ENCODE data around the gene SUPT6H.

SUPT6H gene

DNA sequence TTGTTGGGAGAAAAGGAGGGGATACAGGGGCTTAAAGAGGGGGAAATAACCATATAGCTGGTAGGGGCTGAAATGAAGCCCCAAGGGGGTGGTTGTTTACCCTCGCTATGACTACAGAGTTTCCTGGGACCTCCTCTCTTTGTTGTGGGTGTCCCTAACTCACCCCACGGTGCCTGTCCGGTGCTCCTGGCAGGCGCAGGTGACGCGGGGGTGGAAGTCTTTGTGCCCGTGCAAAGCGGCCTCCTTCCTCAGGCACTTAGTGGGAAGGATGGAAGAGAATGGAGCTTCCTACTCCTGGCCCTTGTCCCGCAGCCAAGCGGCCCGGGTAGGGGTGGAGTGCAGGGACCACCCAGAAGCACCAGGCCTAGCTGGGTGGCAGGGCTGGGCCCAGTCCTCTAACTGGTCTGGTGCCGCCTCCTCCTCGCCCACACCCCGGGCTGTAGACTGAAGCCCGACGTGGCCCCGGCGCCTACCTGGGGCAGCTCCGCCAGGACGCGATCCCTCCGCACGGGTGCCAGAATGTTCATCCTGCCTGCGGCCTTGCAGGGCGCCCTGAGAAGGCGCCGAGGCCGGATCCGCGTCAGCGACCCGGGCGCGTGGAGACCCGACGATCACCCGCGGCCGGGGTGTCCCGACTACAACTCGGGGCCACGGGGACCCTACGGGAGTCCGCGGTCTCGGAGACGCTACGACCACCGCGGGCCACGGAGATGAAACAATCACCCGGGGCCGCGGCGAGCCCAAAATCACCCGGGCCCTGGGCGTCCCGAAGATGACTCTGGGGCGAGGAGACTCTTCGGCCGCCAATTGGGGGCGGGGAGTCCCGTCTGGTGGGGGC, 55.0 kb downstream of the SUPT6H start:
- WGBS (ENCODE audit: extremely low coverage, insufficient coverage, insufficient read length), result no CpG with 5 or more reads among the region's 63 CpGs
- peak overlapping the region; percentile 95 for H3K18ac ChIP-seq (ENCODE audit: low read length)

DNA sequence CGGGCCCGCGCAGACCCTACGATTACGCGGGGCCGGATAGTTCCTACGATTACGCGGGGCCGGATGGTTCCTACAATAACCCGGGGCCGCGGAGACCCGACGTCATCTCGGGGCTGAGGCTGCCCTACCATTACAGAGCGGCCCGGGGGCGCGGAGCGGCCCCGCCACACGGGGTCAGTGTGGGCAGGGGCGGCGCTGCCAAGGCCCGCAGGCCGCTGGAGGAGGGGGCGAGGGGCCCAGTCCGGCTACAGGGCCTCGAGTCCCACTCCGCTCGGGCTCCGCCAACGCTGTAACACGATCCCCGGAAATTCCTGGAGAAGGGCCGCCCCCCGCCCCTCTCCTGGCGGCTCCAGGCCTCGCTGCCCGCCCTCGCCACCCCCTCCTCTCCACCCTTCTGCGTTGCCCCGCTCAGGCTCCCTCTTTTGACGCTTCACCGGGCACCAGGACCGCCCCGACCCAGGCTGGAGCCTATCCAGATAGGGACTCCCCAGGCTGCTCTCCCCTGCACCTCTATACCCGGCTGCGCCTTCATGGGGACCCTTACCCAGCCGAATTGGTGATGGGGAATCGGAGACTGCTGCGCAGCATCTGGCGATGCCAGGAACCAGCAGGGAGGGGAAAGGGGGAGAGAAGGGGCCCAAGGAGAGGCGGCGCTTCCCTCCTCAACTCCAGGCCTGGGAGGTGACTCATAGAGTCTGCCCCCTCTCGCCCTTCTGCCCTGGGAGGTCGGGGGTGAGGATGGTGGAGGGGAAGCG, 55.8 kb downstream of the SUPT6H start, which contains the start of gene RAB34:
Gene RAB34 (minus strand): TSS at position 291 of the 755 bp plus-strand sequence. CDS start 602 bp downstream, outside the sequence.
- peak within 1 kb of the TSS; percentile 87 for H3K4me3 ChIP-seq (ENCODE audit: low read depth, low read length)
- H3K9me3 ChIP-seq (ENCODE audit: insufficient read depth, low read depth, low read length), result peaks cover 5% of the 10 kb centered on the region
- no peak within 1 kb of the TSS for H3K23ac ChIP-seq (ENCODE audit: low read length)
- H4K91ac ChIP-seq (ENCODE audit: low read depth, low read length), result peak within 1 kb of the TSS; percentile 94
- no peaks in the 10 kb centered on the region for H3K27me3 ChIP-seq (ENCODE audit: insufficient read depth, low read length)
- peak within 1 kb of the TSS; percentile 93 for H3K9ac ChIP-seq (ENCODE audit: low read length)
- peak; percentile 21 to 24 for DNase-seq
- H3K4ac ChIP-seq (ENCODE audit: low read depth, low read length), result peak within 1 kb of the TSS; percentile 81
- peak within 1 kb of the TSS; percentile 89 for H4K12ac ChIP-seq (ENCODE audit: low read depth, low read length)
- H3K4me1 ChIP-seq (ENCODE audit: control insufficient read depth in 1 of 2, insufficient read depth in 2 of 2, low read length in 2 of 2), result peaks cover 14 to 22% of the 10 kb centered on the region in 2 experiments
- H2AK5ac ChIP-seq (ENCODE audit: low read length), result peak within 1 kb of the TSS; percentile 60
- WGBS (ENCODE audit: extremely low coverage, insufficient coverage, insufficient read length), result no CpG with 5 or more reads among the region's 60 CpGs
- H3K4me2 ChIP-seq (ENCODE audit: low read length), result peak within 1 kb of the TSS; percentile 90
- peak within 1 kb of the TSS; percentile 95 for H4K8ac ChIP-seq (ENCODE audit: low read depth, low read length)
- H3K79me1 ChIP-seq (ENCODE audit: low read length), result peaks cover 29% of the 10 kb centered on the region
- H3K14ac ChIP-seq (ENCODE audit: low read length), result peak within 1 kb of the TSS; percentile 95
- peak within 1 kb of the TSS; percentile 66 for H2AFZ ChIP-seq (ENCODE audit: insufficient read depth, low read length, poor library complexity)
- H3K27ac ChIP-seq (ENCODE audit: low read depth, low read length), result peak within 1 kb of the TSS; percentile 97
- peak within 1 kb of the TSS; percentile 97 for H2BK5ac ChIP-seq (ENCODE audit: low read depth, low read length, poor library complexity)
- peak within 1 kb of the TSS; percentile 44 for H2BK12ac ChIP-seq (ENCODE audit: low read length)
- peaks cover 29% of the 10 kb centered on the region for H3K79me2 ChIP-seq (ENCODE audit: control insufficient read depth, insufficient read depth, low read length, poor library complexity)
- H3K18ac ChIP-seq (ENCODE audit: low read length), result peak within 1 kb of the TSS; percentile 97
- peaks cover 42 to 43% of the 10 kb centered on the region in 2 experiments for H3K36me3 ChIP-seq (ENCODE audit: control insufficient read depth in 1 of 2, insufficient read depth in 2 of 2, low read length in 2 of 2)
- peak within 1 kb of the TSS; percentile 95 for H2BK120ac ChIP-seq (ENCODE audit: insufficient read depth, low read length, poor library complexity)

More for the DNA sequence above, 55.0 kb downstream of the SUPT6H start:
- H3K4me3 ChIP-seq (ENCODE audit: low read depth, low read length), result peak overlapping the region; percentile 87
- H4K8ac ChIP-seq (ENCODE audit: low read depth, low read length), result peak overlapping the region; percentile 87
- H3K4me1 ChIP-seq (ENCODE audit: control insufficient read depth in 1 of 2, insufficient read depth in 2 of 2, low read length in 2 of 2), result peaks cover 15 to 25% of the 10 kb centered on the region in 2 experiments
- H4K91ac ChIP-seq (ENCODE audit: low read depth, low read length), result peak overlapping the region; percentile 93
- no peak overlapping the region for H3K23ac ChIP-seq (ENCODE audit: low read length)
- peak overlapping the region; percentile 92 for H2BK5ac ChIP-seq (ENCODE audit: low read depth, low read length, poor library complexity)
- peak; percentile 27 to 56 for DNase-seq
- peaks cover 26% of the 10 kb centered on the region for H3K79me2 ChIP-seq (ENCODE audit: control insufficient read depth, insufficient read depth, low read length, poor library complexity)
- peak overlapping the region; percentile 95 for H3K27ac ChIP-seq (ENCODE audit: low read depth, low read length)
- H3K79me1 ChIP-seq (ENCODE audit: low read length), result peaks cover 31% of the 10 kb centered on the region
- H2BK120ac ChIP-seq (ENCODE audit: insufficient read depth, low read length, poor library complexity), result peak overlapping the region; percentile 83
- H3K27me3 ChIP-seq (ENCODE audit: insufficient read depth, low read length), result no peaks in the 10 kb centered on the region
- H2AK5ac ChIP-seq (ENCODE audit: low read length), result peak overlapping the region; percentile 60
- peak overlapping the region; percentile 89 for H4K12ac ChIP-seq (ENCODE audit: low read depth, low read length)
- H3K36me3 ChIP-seq (ENCODE audit: control insufficient read depth in 1 of 2, insufficient read depth in 2 of 2, low read length in 2 of 2), result peaks cover 34 to 40% of the 10 kb centered on the region in 2 experiments
- peak overlapping the region; percentile 31 for H2BK12ac ChIP-seq (ENCODE audit: low read length)
- peak overlapping the region; percentile 76 for H3K4me2 ChIP-seq (ENCODE audit: low read length)
- peak overlapping the region; percentile 59 for H2AFZ ChIP-seq (ENCODE audit: insufficient read depth, low read length, poor library complexity)
- H3K9me3 ChIP-seq (ENCODE audit: insufficient read depth, low read depth, low read length), result peaks cover 5% of the 10 kb centered on the region
- peak overlapping the region; percentile 93 for H3K9ac ChIP-seq (ENCODE audit: low read length)
- peak overlapping the region; percentile 56 for H3K4ac ChIP-seq (ENCODE audit: low read depth, low read length)
- peak overlapping the region; percentile 91 for H3K14ac ChIP-seq (ENCODE audit: low read length)

- peaks cover 12 to 22% of the 10 kb centered on the region in 2 experiments for H3K4me1 ChIP-seq (ENCODE audit: control insufficient read depth in 1 of 2, insufficient read depth in 2 of 2, low read length in 2 of 2)
- peaks cover 45 to 46% of the 10 kb centered on the region in 2 experiments for H3K36me3 ChIP-seq (ENCODE audit: control insufficient read depth in 1 of 2, insufficient read depth in 2 of 2, low read length in 2 of 2)
- H2BK5ac ChIP-seq (ENCODE audit: low read depth, low read length, poor library complexity), result peak overlapping the region; percentile 97
- H3K79me2 ChIP-seq (ENCODE audit: control insufficient read depth, insufficient read depth, low read length, poor library complexity), result peaks cover 29% of the 10 kb centered on the region
- H3K79me1 ChIP-seq (ENCODE audit: low read length), result peaks cover 29% of the 10 kb centered on the region
- H3K9me3 ChIP-seq (ENCODE audit: insufficient read depth, low read depth, low read length), result peaks cover 5% of the 10 kb centered on the region
- peak overlapping the region; percentile 95 for H4K8ac ChIP-seq (ENCODE audit: low read depth, low read length)
- H3K4ac ChIP-seq (ENCODE audit: low read depth, low read length), result peak overlapping the region; percentile 81
- peak overlapping the region; percentile 95 for H3K14ac ChIP-seq (ENCODE audit: low read length)
- no peak overlapping the region for H3K23ac ChIP-seq (ENCODE audit: low read length)
- peak overlapping the region; percentile 75 for H4K12ac ChIP-seq (ENCODE audit: low read depth, low read length)
- peak overlapping the region; percentile 44 for H2BK12ac ChIP-seq (ENCODE audit: low read length)
- peak overlapping the region; percentile 63 for H3K4me3 ChIP-seq (ENCODE audit: low read depth, low read length)
- H2BK120ac ChIP-seq (ENCODE audit: insufficient read depth, low read length, poor library complexity), result peak overlapping the region; percentile 95
- peak in 1 of 2 donors; percentile 67 for DNase-seq
- H2AK5ac ChIP-seq (ENCODE audit: low read length), result peak overlapping the region; percentile 51
- H3K9ac ChIP-seq (ENCODE audit: low read length), result no peak overlapping the region
- H3K18ac ChIP-seq (ENCODE audit: low read length), result peak overlapping the region; percentile 97
- no CpG with 5 or more reads among the region's 18 CpGs for WGBS (ENCODE audit: extremely low coverage, insufficient coverage, insufficient read length)
- H3K4me2 ChIP-seq (ENCODE audit: low read length), result peak overlapping the region; percentile 90
- H2AFZ ChIP-seq (ENCODE audit: insufficient read depth, low read length, poor library complexity), result peak overlapping the region; percentile 66
- peak overlapping the region; percentile 94 for H4K91ac ChIP-seq (ENCODE audit: low read depth, low read length)
- H3K27ac ChIP-seq (ENCODE audit: low read depth, low read length), result peak overlapping the region; percentile 97
- no peaks in the 10 kb centered on the region for H3K27me3 ChIP-seq (ENCODE audit: insufficient read depth, low read length)
These were observed 56.5 kb downstream of the SUPT6H start for GRCh38 chr17:28718333-28719020.
